ENCODE measurements around the gene LCE7A.
A peak's percentile ranks its signal among the peaks of the same experiment; 100 is the strongest.

LCE7A gene

DNA sequence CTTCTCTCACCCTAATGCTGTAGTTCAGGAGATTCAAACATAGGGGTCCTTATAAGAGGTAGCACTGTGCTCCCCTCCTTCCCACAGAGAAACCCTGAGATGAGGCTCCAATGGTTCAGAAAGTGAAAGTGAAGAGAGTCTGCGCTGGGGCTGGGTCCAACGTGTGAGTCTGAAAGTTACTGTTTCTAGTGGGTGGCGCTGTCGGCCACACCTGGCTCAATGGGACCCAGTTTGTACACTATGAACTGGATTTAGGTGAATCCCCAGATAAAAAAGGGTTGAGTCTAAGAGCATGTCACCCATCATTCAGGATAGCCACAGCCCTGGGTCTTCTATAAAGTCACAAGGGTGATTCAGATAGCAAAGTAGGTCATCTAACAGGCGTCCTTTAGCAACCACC, 21.1 kb downstream of the LCE7A start:
- DNase-seq, result no peak

DNA sequence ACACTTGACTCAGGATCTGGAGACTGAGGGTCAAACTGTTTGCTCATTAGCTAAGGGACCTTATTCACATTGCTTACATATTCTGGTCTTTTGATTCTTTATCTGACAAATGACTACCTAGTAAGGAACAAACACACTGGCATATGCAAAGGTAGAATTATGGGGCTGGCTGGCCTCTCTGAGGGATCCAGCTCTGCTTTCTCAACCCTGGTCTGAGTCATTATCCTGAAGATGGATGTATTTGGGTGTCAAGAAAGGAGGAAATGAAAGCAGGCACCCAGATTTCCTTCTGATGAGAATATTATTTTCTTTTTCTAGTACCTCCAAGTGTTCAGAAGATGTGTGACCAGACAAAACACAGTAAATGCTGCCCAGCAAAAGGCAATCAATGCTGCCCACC, 24.3 kb downstream of the LCE7A start:
- no peak for DNase-seq

DNA sequence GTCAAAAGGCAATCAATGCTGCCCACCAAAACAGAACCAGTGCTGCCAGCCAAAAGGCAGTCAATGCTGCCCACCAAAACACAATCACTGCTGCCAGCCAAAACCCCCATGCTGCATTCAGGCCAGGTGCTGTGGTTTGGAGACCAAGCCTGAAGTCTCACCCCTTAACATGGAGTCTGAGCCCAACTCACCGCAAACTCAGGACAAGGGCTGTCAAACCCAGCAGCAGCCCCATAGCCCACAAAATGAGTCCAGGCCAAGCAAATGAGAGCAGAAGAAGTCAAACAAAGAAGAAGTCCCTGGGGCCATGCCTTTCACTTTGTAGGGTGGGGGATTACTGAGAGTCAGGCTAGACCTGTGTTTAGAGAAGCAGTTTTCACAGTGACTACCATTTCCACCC, 24.7 kb downstream of the LCE7A start:
- DNase-seq, result no peak

DNA sequence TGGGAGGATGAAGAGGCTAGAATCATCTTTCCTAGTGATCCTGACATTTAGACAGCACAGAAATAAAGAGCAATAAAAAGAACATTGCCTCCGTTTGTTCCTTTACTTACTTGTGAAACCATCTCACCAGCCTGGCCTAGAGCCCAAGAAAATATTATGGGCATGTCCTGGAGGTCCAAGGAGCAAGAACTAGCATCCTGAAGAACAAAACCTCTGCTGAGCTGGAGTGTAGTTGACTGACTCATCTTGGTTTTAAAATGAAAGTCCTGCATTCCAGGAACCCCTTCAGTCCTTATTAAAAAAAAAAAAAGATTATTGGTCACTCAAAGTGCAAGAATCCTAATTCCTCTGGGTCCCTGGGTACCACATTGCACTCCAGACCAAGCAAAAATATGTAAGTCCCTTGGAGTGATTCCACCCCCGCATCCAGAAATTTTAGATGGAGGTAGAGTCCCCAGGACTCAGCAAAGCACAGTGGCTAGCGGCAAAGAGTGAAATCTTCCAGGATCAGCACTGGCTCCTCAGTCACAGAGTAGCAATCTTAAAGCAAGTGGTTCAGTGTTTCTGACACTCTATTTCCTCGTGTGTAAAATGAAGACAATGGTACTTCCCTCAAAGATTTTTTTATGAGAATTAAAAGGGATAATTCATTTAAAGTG, 25.3 kb downstream of the LCE7A start:
- DNase-seq, result no peak

DNA sequence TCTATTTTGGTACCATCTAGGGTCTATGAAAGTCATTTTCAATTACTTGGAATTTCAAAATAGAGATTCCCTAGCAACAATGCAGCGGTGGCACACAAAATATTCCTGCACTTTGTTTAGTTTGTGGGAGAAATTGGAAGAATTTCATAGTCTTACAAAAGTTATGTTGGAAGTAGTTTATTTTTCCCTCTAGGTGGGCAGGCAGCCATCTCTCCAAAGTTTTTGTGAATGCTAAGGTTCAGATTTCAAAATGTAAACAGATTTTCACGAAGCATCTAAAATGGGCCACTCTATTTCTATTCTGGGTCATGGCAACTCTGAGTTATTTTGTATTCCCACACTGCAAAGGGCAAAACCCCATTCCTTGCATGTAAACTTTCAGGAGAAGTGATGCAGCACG, 26.3 kb downstream of the LCE7A start:
- no peak for DNase-seq

DNA sequence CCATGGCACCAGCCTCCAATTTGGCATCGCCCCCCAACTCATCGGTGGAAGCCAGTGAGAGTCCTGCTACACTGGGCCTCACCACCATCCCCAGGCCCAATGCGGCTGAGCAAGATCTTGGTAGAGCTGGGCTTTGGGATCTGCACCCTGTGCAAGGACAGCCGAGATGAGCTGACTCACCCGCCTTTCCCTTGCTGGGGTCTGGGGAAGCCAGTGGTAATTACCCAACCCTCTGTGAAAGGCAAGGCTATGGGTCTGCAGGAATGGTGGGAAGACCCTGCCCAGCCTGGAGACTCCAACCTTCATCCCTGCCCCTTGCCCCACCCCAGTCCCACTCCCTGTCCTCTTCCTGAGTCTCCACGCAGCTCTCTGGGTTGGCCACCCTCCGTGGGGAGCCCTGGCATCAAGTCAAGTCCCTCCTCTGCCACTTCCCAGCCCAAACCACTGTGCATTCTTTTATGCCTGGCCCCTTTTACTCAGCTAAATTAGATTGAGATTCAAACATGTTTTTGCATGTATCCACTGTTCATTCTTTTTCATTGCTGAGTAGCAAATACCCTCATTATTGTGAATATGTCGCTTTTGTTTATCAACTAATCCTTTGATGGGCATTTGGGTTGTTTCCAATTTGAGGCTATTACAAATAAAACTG, 27.1 kb downstream of the LCE7A start:
- no peak for DNase-seq

DNA sequence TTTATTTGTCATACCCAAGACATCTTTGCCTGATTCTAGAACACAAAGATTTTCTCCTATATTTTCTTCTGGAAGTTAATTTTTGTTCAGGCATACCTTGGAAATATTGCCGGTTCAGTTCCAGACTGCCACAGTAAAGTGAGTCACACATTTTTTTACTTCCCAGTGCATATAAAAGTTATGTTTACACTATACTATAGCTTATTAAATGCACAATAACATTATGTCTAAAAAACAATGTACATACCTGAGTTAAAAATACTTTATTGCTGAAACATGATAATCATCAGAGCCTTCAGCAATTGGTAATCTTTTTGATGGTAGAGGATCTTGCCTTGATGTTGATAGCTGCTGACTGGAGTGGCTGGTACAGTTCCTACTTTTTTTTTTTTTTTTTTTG, 28.3 kb downstream of the LCE7A start:
- no peak for DNase-seq

DNA sequence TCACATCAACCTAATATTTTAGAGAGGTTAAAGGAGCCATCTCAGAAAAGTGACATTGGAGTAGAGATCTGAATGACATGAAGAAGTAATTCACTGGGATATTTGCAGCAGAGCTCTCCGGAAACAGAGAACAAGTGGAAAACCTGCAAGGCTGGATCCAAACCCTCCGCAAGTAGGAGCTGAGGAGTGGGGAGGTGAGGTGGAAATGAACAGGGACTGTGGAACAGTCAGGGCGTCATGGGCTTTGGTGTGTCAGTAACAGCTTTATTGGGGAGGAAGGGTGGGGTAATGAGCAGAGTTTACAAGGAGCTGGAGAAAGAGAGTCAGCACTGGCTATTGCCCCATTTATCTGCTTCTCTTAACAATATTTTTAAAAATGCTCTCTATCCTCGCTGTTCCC, 39.2 kb downstream of the LCE7A start:
- DNase-seq, result no peak

DNA sequence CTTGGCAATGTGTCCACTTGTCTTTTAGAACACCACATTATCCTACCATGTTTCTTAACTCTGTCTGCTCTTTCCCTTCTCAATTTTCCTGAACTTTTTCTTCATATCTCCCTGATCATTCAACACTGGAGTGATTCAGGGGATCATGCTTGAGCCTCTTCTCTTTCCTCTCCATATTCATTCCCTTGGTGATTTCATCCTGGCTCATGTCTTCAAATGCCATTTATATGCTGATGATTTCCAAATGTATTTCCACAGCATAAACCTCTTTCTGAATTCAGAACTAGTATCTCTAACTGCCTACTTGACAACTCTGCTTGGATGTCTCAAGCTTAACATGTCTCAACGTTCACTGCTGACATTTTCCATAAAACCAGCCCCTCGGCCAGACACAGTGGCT, 40.1 kb downstream of the LCE7A start:
- no peak for DNase-seq

DNA sequence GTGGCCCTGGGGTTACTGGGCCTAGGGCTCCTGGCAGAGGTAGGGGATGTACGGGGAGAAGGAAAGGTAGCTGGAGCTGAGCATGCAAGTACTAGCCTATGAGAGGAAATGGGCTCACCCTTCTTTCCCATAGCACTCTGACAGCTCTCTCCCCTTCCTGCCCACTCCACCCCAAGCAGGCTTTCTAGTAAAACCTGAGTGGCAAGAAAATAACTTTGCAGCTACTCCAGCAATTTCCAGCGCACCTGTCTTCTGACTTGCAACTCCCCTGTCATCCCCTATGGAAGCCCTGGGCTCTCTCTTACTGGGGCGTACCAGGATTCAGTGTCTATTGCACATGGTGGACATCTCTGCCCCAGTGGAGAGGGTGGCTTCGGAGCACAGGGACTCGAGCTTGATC, 41.8 kb downstream of the LCE7A start:
- no peak for DNase-seq

DNA sequence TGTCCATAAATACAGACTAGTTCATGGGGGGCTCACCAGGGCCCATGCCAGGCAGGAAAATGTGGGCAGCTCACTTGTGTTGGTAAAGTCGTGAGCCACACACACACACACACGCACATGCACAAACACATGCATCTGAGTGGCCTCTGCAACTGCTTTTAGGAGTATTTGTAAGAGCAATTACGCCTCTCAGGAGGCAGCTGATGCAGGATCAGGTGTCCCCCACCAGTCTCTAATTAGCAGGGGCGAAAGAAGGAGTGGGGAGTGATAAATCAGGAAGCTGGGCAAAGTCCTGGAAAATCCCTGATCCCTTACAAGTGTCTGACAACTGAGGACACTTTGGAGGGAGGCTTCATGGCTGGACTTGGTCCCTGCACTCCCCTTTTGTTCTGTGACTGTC, 42.8 kb downstream of the LCE7A start:
- no peak for DNase-seq

DNA sequence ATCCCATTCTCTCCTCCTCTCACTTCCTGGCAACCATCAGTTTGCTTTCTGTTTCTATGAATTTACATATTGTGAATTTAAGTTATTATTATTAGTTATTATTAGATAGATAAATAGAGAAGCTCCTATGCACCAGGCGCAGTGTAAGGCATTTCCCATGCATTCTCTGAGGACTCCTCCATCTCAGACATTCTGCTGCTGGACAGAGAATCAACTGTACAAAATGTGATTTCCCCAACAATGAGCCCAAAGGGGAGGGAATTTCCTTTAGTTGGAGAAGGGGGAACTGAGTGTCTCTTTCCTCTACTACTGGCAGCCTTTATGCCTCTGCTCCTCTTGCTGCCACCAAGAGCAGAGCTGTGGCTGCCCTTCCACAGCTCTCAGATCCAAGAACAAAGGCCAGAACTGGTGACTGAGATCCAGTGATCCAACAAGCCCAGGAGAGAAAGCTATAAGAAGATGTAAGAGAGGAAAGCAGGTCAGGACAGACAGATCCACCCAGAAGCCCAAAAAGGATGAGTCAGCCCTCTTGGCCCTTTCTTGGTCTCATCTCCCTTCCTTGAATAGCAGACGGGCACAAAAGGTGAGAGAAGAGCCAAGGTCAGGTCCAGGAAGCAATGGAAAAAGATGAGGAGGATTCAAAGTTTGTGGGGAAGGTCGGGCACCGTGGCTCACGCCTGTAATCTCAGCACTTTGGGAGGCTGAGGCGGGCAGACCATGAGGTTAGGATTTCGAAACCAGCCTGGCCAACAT, 45.1 kb downstream of the LCE7A start:
- DNase-seq, result no peak

DNA sequence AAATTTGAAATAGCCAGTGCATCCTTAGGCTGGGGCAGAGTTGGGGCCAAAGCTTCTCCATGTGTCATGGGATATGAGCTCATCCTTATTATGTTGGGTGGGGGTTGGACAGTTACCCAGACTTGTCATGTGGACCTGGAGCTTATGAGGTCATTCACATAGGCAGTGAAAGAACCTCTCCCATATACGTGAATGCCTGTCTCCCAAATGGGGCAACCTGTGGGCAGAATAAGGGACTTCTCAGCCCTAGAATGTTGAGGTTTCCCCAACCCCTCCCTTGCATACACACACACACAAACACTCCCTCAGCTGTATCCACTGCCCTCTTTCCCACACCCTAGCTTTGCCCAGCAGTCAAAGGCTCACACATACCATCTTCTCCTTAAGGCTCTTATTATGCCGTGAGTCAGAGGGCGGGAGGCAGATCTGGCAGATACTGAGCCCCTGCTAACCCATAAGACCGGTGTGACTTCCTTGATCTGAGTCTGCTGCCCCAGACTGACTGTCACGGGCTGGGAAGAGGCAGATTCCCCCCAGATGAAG, 46.3 kb downstream of the LCE7A start:
- peak; percentile 4 for DNase-seq

DNA sequence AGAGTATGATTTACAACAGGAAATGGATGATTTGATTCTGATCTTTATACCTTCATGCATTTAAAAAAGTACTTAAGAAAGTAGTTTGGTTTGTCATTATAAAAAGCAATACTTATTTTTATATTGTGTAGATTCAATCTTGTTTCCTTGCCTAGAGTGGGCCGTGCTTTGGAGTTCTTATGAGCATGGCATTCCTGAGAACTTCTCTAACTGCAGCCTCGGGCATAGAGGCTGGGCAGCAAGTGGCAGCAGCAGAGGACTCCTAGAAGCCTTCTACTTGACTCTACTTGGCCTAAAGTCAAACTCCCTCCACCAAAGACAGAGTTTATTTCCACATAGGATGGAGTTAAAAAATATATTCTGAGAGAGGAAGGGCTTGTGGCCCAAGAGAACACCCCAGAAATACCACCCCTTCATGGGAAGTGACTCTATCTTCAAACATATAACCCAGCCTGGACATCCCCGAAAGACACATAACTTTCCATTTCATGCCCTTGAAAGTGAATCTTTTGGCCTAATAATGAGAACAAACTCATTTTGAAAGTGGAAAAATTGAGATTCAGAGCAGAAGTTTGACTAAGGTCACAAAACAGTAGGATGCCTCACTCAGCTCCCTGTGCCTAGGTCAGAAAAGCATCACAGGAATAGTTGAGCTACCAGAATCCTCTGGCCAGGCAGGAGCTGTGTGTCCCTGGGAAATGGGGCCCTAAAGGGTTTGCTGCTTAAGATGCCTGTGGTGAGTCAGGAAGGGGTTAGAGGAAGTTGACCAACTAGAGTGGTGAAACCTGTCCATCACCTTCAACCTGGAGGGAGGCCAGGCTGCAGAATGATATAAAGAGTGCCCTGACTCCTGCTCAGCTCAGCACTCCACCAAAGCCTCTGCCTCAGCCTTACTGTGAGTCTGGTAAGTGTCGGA, 48.1 kb downstream of the LCE7A start, which contains the start of gene IVL:
Gene IVL (plus strand): TSS at position 861 of the 916 bp plus-strand sequence. CDS start 1,252 bp downstream, outside the sequence.
- no peak for DNase-seq

DNA sequence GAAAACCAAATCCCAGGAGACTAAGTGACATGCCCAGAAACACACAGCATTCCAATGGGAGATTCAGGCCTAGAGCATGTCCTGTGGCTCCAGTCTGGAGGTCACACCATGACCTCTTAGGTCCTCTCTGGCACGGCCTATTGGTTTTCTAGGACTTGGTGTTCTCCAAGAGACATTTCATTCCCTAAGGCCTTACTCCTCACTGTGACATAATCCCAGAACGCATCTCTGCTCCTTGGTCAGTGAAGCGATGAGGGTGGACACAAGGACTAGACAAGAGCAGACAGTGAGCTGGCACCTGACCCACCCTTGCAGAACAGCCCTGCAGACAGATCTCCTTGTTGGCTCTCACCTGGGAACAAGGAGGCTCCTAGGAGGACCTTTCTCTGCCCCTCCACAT, 49.4 kb downstream of the LCE7A start:
- no peak for DNase-seq

Measured in inflammatory macrophage treated with lipopolysaccharide for 4 hours (primary cell).